NCI-H1694 treated with DMSO at 0.1 percent for 48 hours (cell line): ENCODE results near the gene EPN2.
"Not testable (repeated sequence)": the region's sequence is repeated elsewhere in the genome, so short reads cannot be mapped to it uniquely, and the experiment has no call there.

Experiments used
- DNase-seq: peaks from one replicate; lab custom pipeline; 2025; lab: John Stamatoyannopoulos, UW

EPN2 gene

GRCh38 chr17:19237139-19237388, at the start of gene EPN2:
TSS of gene EPN2 (plus strand) at chr17:19237366. CDS start at chr17:19283120, 45,754 bp downstream.
- DNase-seq: not testable (repeated sequence)

DNA sequence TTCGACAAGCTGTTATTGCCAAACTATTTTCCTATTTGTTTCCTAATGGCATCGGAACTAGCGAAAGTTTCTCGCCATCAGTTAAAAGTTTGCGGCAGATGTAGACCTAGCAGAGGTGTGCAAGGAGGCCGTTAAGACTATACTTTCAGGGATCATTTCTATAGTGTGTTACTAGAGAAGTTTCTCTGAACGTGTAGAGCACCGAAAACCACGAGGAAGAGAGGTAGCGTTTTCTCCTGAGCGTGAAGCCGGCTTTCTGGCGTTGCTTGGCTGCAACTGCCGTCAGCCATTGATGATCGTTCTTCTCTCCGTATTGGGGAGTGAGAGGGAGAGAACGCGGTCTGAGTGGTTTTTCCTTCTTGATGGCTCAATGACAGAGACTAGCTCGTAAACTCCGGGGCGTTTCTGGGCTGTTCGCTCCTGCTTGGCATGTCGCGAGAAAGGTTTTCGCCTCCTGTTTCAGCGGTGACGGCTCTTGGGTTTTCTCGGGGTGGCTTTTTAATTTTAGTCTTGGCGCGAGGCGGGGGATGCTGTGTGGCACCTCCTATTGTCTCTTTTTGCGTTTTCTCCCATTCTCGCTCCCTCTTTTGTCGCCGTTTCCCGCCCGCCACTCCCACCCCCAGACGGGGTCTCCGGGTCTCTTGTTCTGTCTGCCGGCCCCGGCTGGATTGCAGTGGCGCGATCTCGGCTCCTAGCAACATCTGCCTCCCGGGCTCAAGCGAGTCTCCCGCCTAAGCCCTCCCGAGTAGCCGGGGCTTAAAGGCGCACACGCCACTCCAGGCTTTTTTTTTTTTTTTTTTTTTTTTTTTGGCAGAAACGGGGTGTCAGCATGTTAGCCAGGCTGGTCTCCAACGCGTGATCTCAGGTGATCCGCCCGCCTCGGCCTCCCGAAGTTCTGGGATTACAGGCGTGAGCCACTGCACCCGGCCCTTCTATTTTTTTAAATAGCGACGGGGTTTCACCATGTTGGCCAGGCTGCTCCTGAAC, 49.0 kb upstream of the EPN2 start:
- DNase-seq: not testable (repeated sequence)

GRCh38 chr17:19188870-19189708, 48.1 kb upstream of the EPN2 start:
- not testable (repeated sequence) for DNase-seq

GRCh38 chr17:19189781-19190405, 47.3 kb upstream of the EPN2 start:
- DNase-seq: not testable (repeated sequence)

DNA sequence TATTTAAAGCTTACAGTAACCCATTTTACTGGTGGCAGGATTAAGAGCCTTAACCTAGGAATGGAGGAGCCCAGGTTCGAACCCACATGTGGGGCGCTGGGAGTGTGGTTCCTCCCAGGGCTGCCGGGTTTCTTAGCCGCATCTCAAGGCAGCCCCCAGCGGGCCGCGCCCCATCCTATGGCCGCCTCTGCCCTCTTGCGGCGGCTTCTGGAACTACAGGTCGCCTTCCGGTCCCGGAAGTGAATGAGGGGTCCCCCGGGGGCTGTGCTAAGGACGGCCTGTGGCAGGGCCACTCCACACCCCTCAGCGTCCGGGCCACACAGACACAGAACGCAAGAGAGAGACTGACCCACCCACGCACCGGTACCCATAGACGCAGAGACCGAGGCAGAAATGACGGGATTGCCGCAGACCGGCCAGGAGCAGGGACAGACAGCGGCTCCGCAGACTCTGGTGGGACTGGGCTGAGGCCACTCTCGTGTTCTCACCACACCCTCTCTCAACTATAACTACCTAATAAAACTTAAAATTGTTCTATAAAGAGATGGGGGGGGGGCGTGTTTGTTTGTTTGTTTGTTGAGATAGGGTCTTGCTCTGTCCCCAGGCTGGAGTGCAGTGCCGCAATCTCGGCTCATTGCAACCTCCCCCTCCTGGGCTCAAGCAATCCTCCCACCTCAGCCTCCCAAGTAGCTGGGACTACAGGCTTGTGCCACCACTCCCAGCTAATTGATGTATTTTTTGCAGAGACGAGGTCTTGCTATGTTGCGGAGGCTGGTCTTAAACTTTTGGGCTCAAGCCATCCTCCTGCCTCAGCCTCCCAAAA, 40.6 kb upstream of the EPN2 start:
- not testable (repeated sequence) for DNase-seq

DNA sequence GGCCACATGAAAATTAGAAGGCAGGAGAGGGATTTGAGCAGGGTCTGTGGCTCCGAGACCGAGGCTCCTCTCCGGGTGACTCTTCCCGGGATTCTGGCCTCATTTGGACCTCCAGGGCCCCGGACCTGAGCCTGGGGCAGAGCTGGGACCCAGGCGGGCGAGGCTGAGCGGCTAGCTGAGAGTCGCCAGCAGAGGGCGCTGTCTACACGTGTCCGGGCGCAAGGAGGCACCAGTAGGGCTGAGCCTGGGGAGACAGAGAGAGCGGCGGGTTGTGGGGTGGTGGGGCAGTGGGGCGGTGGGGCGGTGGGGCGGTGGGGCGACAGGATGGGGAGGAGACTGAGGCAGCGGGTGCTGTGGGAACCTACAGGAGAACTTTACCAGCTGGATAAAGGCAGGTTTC, 34.7 kb upstream of the EPN2 start:
- DNase-seq: not testable (repeated sequence)

- not testable (repeated sequence) for DNase-seq
Observed at GRCh38 chr17:19203429-19203828, 33.7 kb upstream of the EPN2 start.

DNA sequence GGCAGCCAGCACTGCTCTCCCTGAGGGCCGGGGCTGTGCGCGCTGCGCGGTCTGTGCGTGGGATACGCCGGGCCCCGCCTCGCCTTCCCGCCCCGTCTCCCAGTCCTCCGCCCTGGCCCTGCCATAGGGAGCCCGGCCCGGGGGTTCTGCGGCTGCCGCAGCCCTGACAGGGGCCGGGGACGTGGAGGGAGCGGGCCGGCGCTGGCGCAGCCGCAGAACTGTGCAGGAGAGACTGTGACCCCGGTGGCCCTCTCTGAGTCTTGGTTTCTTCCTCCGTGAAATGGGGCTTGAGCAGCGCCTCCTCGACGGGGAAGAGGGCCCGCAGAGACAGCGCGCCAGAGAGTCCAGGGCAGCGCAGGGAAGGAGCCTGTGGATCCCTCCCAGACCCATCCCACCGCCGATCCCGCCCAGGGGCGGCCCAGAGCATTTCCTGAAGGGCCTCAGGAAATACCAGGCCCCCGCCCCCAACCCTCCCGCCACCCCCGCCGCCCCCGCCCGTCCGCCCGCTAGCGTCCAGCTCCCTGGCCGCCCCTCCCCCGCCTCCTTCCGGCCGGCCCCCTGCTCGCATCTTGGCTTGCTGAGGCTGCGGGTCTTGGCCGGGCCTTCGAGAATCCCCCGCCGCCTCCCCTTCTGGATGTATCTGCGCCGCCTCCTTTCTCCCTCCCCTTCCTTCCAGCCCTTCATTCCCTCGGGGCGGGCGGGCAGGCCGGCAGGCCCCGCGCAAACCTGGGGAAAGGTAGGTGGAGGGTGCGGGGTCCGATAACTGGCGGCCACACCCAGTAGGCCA, 21.9 kb upstream of the EPN2 start:
- DNase-seq: not testable (repeated sequence)

GRCh38 chr17:19216148-19216926, 20.8 kb upstream of the EPN2 start:
- not testable (repeated sequence) for DNase-seq

DNA sequence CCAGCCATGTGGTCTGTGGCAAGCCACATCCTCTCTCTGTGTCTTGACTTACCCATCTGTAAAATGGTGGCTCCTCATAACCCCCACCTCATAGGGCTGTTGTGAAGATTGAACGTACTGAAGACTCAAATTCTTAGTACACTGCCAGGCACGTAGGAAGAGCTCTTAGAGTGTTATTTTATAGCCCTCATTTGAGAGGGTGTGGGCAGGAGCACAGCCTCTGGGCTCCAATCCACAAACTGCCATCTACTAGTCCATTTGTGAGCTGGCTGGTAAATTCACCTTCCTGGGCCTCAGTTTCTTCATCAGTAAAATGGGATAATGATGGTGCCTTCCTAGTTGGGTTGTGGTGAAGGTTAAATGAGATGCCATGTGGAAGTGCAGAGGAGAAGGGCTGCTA, 18.3 kb upstream of the EPN2 start:
- not testable (repeated sequence) for DNase-seq

- DNase-seq: not testable (repeated sequence)
Observed at GRCh38 chr17:19219384-19219783, 17.8 kb upstream of the EPN2 start.

GRCh38 chr17:19220195-19220594, 17.0 kb upstream of the EPN2 start:
- not testable (repeated sequence) for DNase-seq

DNA sequence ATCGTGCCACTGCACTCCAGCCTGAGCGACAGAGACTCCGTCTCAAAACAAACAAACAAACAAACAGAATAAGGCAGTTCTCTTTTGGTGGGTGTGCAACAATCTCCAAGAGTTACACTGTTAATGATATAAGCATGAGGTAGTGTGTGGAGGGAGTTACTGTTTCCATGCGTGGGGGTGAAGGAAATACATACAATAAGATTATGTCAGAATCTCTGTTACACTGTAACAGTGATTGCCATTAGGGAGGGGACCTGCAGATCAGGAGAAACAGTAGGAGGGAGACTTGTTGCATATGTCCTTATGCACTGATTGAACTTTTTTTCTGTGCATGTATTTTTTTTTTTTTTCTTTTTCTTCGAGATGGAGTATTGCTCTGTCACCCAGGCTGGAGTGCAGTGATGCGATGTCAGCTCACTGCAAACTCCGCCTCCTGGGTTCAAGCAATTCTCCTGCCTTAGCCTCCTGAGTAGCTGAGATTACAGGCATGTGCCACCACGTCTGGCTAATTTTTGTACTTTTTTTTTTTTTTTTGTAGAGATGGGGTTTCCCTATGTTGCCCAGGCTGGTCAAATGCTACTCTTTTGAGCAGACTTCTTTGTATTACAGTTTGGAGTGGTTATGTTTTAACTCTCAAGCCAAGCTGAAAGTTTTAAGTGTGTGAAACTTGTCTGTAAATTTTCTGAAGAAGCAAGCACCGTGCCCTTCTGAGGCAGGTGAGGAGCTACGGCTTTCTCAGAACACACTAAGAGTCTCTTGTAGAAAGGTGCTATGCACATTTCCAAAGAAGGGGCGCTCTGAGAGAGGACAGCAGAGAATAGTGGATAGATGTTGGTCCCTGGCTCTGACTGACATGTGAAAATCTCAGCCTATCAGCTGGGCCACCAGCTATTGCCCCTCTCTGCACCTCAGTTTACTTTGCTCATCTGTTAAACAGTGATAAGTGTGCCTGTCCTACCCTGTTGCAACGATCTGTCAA, 10.3 kb upstream of the EPN2 start:
- DNase-seq: not testable (repeated sequence)

DNA sequence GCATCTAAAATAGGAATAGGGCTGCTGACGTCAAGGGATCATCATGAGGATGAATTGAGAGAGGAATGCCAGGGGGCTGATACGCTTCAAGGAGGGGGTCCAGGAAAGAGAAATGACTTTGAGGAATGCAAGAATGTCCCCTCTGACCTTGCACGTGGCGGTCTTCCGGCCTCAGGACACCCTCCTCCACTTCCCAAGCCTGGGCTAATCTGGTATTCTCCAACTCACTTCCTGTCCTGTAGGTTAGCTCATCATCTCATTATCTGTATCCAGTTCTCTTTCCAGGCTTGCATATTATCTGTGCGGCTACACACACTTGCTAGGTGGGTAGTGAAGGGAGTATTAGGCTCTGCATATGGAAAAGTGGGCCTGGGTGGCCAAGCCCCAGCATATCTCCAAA, 2.5 kb upstream of the EPN2 start:
- not testable (repeated sequence) for DNase-seq

DNA sequence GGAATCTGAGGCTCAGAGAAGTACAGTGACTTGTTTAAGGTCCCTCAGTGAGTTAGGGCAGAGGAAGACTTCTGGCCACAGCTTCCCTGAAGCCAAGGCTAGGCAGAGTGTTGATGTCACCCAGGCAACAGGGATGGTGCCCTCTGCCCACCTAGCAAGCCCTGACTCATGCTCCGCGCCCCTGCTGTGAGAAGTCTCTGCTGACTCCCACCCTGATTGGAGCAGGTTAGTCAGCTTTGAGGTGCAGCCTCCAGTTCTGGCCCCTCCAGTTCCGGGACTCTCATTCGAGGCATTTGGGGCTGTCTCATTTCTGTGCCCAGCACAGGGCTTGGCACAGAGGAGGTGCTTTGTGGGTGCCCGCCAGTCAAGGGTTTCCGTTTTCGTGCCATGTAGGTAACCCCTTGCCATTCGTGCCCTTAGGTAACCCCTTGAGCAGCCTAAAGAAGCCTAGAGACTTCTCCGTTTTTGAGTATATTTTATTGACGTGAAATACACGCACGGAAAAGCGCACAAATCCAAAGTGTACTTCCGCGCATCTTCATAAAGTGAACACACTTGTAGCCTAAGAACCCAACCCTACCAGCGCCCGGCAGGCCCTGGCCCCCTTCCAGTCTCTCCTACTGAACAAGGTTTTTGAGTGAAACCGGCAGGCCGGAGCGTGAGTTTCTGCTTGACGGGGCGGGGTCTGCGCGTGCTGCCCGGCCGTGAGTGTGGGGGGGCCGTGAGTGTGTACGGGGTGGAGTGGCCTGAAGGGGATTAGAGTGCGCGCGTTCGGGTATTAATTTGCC, 621 bp upstream of the EPN2 start:
- not testable (repeated sequence) for DNase-seq

GRCh38 chr17:19237389-19238166, 412 bp downstream of the EPN2 start:
- DNase-seq: no peak

GRCh38 chr17:19238167-19238505, 970 bp downstream of the EPN2 start:
- no peak for DNase-seq
